ENCODE data around the gene RASSF8. TPM values are rescaled to one million over a fixed set of nuclear protein-coding genes. Genes with fewer than 3 reads are reported as not detected.

The RASSF8 gene
- total RNA-seq, 4 donors from 2014 or later, result 93.2 to 127 (median 111) TPM

DNA sequence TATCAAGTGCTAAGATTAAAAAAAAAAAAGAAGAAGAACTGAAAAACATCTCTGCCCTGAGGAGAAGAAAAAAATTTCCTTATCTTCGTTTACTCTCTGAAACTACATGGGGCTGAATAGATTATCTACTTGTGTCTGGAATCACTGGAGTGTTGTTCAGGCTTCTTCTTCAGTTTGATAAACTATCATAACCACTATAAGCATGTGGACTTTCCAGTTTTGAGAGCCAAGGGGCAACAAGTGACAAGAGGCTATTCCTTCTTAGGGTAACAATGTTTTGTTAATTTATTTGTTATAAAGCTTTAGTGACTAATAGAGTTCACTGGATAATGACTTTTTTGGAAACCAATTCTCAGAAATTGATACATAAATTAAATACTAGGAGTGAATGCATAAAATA lies 19.9 kb upstream of the RASSF8 start:
- no peaks in the 10 kb centered on the region for H3K9me3 ChIP-seq
- no peak for ATAC-seq
- no peaks in the 10 kb centered on the region for H3K36me3 ChIP-seq
- no peaks in the 10 kb centered on the region for H3K27me3 ChIP-seq
- H3K4me3 ChIP-seq, result no peak overlapping the region
- no peak for TF ChIP-seq POLR2AphosphoS5 (IDR thresholded peaks at IDR 0.05)
- TF ChIP-seq EP300 (IDR thresholded peaks at IDR 0.05), result no peak
- WGBS, 2 donors (ENCODE audit: low coverage in 1 of 2), result 57 to 68% methylated on average over 1 of the region's 1 CpG
- no peak overlapping the region for H3K27ac ChIP-seq
- H3K4me1 ChIP-seq, result no peaks in the 10 kb centered on the region

DNA sequence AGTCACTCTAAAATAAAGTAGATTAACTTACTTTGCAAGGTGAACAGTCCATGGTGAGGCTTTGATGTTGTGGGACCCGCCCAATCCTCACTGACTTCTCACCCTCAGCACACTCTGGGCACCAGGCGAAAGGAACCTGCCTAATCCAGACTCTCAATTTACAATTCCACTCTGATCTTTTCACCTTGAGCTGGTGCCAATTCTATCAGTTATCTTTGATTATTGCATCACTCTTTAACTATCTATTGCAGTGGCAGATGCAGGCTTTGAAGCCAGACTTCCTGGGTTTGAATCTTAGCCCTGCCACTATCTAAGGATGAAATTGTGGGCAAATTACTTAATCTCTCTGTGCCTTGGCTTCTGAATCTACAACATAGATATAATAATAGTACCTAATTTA lies 18.9 kb upstream of the RASSF8 start:
- Histone ChIP-seq H3K9me3 (no peaks in the 10 kb centered on the region), H3K4me3 (no peak overlapping the region), H3K27me3 (no peaks in the 10 kb centered on the region), H3K4me1 (no peaks in the 10 kb centered on the region), H3K36me3 (no peaks in the 10 kb centered on the region), H3K27ac (no peak overlapping the region)
- TF ChIP-seq POLR2A (IDR thresholded peaks at IDR 0.05), result no peak
- TF ChIP-seq, protein P1, sequence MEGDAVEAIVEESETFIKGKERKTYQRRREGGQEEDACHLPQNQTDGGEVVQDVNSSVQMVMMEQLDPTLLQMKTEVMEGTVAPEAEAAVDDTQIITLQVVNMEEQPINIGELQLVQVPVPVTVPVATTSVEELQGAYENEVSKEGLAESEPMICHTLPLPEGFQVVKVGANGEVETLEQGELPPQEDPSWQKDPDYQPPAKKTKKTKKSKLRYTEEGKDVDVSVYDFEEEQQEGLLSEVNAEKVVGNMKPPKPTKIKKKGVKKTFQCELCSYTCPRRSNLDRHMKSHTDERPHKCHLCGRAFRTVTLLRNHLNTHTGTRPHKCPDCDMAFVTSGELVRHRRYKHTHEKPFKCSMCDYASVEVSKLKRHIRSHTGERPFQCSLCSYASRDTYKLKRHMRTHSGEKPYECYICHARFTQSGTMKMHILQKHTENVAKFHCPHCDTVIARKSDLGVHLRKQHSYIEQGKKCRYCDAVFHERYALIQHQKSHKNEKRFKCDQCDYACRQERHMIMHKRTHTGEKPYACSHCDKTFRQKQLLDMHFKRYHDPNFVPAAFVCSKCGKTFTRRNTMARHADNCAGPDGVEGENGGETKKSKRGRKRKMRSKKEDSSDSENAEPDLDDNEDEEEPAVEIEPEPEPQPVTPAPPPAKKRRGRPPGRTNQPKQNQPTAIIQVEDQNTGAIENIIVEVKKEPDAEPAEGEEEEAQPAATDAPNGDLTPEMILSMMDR (IDR thresholded peaks at IDR 0.05), result no peak
- no peak for TF ChIP-seq POLR2AphosphoS5 (IDR thresholded peaks at IDR 0.05)
- no peak for TF ChIP-seq EP300 (IDR thresholded peaks at IDR 0.05)
- 100% methylated on average over 2 of the region's 2 CpGs for WGBS, 2 donors (ENCODE audit: low coverage in 1 of 2)
- no peak for ATAC-seq

DNA sequence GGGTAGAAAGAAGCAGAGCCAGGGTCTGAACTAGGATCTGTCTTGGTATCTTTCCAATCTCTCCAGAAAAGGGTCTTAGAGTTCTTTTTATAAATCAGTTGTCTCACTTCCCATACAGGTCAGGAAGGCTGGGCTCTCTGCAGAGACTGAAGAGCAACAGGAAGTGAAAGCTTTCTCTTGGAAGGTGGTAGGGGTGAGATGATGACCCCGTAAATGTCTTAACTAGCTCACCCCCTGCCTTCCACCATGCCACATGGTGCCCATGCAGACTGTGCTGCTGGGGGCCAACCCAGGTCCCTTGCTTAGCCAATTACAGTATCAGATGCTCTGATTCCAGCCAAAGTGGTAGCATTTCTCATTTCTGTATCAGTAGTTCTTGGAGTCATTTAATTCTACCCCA lies 17.6 kb upstream of the RASSF8 start:
- H3K27me3 ChIP-seq, result no peaks in the 10 kb centered on the region
- H3K36me3 ChIP-seq, result no peaks in the 10 kb centered on the region
- no peaks in the 10 kb centered on the region for H3K4me1 ChIP-seq
- WGBS, 2 donors (ENCODE audit: low coverage in 1 of 2), result 80 to 100% methylated on average over 1 of the region's 1 CpG
- TF ChIP-seq POLR2A (IDR thresholded peaks at IDR 0.05) (no peak), POLR2AphosphoS5 (IDR thresholded peaks at IDR 0.05) (no peak), EP300 (IDR thresholded peaks at IDR 0.05) (no peak)
- TF ChIP-seq, protein P1 (IDR thresholded peaks at IDR 0.05), result no peak
- no peak overlapping the region for H3K4me3 ChIP-seq
- no peaks in the 10 kb centered on the region for H3K9me3 ChIP-seq
- H3K27ac ChIP-seq, result no peak overlapping the region
- ATAC-seq, result no peak

DNA sequence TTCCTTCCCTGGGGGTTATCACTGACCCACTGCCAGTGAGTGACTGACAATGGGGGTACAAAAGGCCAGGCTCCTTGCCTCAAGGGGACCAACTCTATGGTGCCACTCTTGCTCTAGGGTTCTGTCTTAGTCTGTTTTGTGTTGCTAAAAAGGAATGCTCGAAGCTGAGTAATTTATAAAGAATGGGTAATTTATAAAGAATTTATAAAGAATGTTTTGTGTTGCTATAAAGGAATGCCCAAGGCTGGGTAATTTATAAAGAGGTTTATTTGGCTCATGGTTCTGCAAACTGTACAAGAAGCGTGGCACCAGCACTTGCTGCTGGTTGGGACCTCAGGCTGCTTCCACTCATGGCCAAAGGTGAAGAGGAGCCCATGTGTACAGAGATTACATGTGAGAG lies 15.8 kb upstream of the RASSF8 start:
- WGBS, 2 donors (ENCODE audit: low coverage in 1 of 2), result 61 to 100% methylated on average over 1 to 2 of the region's 2 CpGs
- H3K27ac ChIP-seq, result no peak overlapping the region
- no peak for ATAC-seq

DNA sequence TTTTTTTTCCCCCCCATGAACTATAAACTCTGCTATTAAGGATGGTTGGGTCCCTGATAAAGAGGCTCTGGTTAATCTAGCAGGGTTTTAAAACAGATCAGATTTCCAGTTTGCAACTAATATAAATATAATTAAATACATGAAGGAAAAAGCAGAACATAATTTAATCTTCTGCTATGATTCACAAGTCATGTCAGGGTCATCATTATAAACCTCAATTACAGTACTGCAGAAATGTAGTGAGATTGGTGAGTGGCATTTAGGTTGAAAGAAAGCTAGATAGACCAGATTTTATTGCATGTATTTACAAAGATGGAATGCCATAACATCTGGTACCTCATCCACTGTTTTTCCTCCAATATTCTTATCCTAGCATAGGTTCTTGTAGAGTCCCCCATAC lies 14.5 kb upstream of the RASSF8 start:
- Histone ChIP-seq H3K9me3 (no peaks in the 10 kb centered on the region), H3K27me3 (no peaks in the 10 kb centered on the region), H3K4me1 (no peaks in the 10 kb centered on the region), H3K27ac (no peak overlapping the region), H3K36me3 (no peaks in the 10 kb centered on the region), H3K4me3 (no peak overlapping the region)
- no peak for ATAC-seq
- TF ChIP-seq, protein P1 (IDR thresholded peaks at IDR 0.05), result no peak
- TF ChIP-seq POLR2AphosphoS5 (IDR thresholded peaks at IDR 0.05) (no peak), EP300 (IDR thresholded peaks at IDR 0.05) (no peak), POLR2A (IDR thresholded peaks at IDR 0.05) (no peak)

More for the DNA sequence above, 15.8 kb upstream of the RASSF8 start:
- H3K4me3 ChIP-seq, result no peak overlapping the region
- H3K27me3 ChIP-seq, result no peaks in the 10 kb centered on the region
- TF ChIP-seq, protein P1 (IDR thresholded peaks at IDR 0.05), result no peak
- TF ChIP-seq POLR2AphosphoS5 (IDR thresholded peaks at IDR 0.05) (no peak), EP300 (IDR thresholded peaks at IDR 0.05) (no peak), POLR2A (IDR thresholded peaks at IDR 0.05) (no peak)
- no peaks in the 10 kb centered on the region for H3K4me1 ChIP-seq
- H3K36me3 ChIP-seq, result no peaks in the 10 kb centered on the region
- H3K9me3 ChIP-seq, result no peaks in the 10 kb centered on the region
